Measurements from ENCODE around the gene ACTR2.
A peak's percentile ranks its signal among the peaks of the same experiment; 100 is the strongest.
"Not testable (repeated sequence)": the region's sequence is repeated elsewhere in the genome, so short reads cannot be mapped to it uniquely, and the experiment has no call there.

The ACTR2 gene

DNA sequence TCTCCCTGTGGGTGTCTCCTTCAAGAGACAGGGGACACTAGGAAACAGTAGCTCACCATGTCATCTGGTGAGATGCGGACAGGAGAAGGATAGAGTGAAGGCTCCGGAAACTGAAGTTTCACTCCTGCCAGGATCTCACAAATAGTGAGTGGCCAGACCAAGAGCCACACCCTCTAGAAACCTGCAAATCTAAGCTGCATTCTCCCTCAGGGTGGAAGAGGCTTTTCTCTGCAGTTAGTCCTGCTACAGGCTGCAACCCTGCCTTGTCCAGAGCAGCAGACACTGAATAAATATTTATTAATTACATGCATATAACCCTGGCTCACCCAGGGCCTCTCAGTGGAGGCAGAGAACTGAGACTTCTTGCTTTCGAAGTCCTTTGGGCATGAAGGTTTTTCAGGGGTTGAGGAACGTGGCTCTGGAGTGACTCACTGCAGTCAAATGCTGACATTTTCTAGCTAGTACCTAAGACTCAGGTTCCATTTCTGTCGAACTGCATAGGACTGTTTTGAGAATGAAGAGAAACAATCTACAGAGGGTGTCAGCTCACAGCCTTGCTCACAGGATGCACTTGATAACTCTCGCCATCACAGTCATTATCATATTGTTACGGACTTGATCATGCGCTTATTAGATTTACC, 87.3 kb downstream of the ACTR2 start:
- H3K4me1 ChIP-seq (ENCODE audit: control insufficient read depth in 1 of 2, insufficient read depth in 2 of 2, low read length in 2 of 2), result peaks cover 0 to 7% of the 10 kb centered on the region in 2 donors
- no peak overlapping the region for H3K27ac ChIP-seq (ENCODE audit: low read length)
- no peak overlapping the region for H3K4me3 ChIP-seq (ENCODE audit: low read depth in 1 of 2, low read length in 2 of 2)
- H3K27me3 ChIP-seq (ENCODE audit: low read depth, low read length), result no peaks in the 10 kb centered on the region
- peaks cover 12 to 46% of the 10 kb centered on the region in 2 donors for H3K36me3 ChIP-seq (ENCODE audit: control insufficient read depth in 1 of 2, insufficient read depth in 2 of 2, low read length in 2 of 2)
- H3K9me3 ChIP-seq (ENCODE audit: control insufficient read depth in 1 of 2, low read length in 2 of 2), result no peaks in the 10 kb centered on the region

DNA sequence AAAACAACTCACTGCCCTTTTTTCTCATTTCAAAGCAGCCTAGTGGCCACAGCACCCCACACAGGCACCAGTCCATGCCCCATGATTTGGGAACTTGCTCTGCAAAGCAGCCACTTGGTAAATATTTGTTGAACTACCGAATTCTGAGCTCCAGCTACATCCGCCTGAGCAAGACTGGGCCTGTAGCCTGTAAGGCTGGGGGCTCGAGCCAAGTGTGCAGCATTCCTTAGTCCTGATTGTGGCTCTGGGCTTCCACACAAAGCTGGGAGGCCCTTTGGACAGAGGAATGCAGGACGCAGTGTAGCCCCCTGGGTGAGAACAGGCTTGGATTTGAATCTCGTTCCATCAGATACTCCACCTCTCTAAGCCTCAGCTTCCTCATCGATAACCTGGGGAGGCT, 88.4 kb downstream of the ACTR2 start:
- Histone ChIP-seq H3K4me3 (ENCODE audit: low read depth in 1 of 2, low read length in 2 of 2) (no peak overlapping the region), H3K4me1 (ENCODE audit: control insufficient read depth in 1 of 2, insufficient read depth in 2 of 2, low read length in 2 of 2) (peaks cover 0 to 7% of the 10 kb centered on the region in 2 donors), H3K9me3 (ENCODE audit: control insufficient read depth in 1 of 2, low read length in 2 of 2) (no peaks in the 10 kb centered on the region), H3K36me3 (ENCODE audit: control insufficient read depth in 1 of 2, insufficient read depth in 2 of 2, low read length in 2 of 2) (peaks cover 12 to 50% of the 10 kb centered on the region in 2 donors), H3K27ac (ENCODE audit: low read length) (no peak overlapping the region), H3K27me3 (ENCODE audit: low read depth, low read length) (no peaks in the 10 kb centered on the region)

DNA sequence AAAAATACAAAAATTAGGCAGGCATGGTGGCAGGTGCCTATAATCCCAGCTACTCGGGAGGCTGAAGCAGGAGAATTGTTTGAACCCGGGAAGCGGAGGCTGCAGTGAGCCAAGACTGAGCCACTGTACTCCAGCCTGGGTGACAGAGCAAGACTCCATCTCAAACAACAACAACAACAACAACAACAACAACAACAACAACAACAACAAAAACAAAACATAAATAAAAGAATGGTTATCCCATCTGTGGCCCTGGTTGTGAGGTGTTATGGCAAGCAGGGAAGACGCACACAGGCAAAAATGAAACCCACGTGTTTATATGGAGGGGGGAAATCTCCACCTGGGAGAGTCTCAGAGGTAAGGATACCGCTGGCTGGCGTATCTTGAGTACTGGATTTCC, 89.7 kb downstream of the ACTR2 start:
- not testable (repeated sequence) for H3K4me3 ChIP-seq (ENCODE audit: low read depth in 1 of 2, low read length in 2 of 2); H3K9me3 ChIP-seq (ENCODE audit: control insufficient read depth in 1 of 2, low read length in 2 of 2); H3K4me1 ChIP-seq (ENCODE audit: control insufficient read depth in 1 of 2, insufficient read depth in 2 of 2, low read length in 2 of 2); H3K27ac ChIP-seq (ENCODE audit: low read length); H3K27me3 ChIP-seq (ENCODE audit: low read depth, low read length)
- peaks cover 12 to 46% of the 10 kb centered on the region in 2 donors for H3K36me3 ChIP-seq (ENCODE audit: control insufficient read depth in 1 of 2, insufficient read depth in 2 of 2, low read length in 2 of 2)

DNA sequence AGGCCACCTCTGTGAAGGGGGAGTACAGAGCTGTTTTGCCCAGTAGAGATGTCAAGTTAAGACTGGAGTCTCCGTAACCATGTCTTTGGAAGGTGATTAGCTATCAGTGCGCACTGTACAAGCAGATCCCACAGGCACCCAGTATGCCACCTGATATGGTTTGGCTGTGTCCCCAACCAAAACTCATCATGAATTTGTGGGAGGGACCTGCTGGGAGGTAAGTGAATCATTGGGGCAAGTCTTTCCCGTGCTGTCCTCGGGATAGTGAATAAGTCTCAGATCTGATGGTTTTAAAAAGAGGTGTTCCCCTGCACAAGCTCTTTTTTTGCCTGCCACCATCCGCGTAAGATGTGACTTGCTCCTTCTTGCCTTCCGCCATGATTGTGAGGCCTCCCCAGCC, 90.2 kb downstream of the ACTR2 start:
- Histone ChIP-seq H3K4me3 (ENCODE audit: low read depth in 1 of 2, low read length in 2 of 2) (no peak overlapping the region), H3K9me3 (ENCODE audit: control insufficient read depth in 1 of 2, low read length in 2 of 2) (no peaks in the 10 kb centered on the region), H3K4me1 (ENCODE audit: control insufficient read depth in 1 of 2, insufficient read depth in 2 of 2, low read length in 2 of 2) (peaks cover 0 to 7% of the 10 kb centered on the region in 2 donors), H3K36me3 (ENCODE audit: control insufficient read depth in 1 of 2, insufficient read depth in 2 of 2, low read length in 2 of 2) (peaks cover 12 to 41% of the 10 kb centered on the region in 2 donors), H3K27me3 (ENCODE audit: low read depth, low read length) (no peaks in the 10 kb centered on the region), H3K27ac (ENCODE audit: low read length) (no peak overlapping the region)

DNA sequence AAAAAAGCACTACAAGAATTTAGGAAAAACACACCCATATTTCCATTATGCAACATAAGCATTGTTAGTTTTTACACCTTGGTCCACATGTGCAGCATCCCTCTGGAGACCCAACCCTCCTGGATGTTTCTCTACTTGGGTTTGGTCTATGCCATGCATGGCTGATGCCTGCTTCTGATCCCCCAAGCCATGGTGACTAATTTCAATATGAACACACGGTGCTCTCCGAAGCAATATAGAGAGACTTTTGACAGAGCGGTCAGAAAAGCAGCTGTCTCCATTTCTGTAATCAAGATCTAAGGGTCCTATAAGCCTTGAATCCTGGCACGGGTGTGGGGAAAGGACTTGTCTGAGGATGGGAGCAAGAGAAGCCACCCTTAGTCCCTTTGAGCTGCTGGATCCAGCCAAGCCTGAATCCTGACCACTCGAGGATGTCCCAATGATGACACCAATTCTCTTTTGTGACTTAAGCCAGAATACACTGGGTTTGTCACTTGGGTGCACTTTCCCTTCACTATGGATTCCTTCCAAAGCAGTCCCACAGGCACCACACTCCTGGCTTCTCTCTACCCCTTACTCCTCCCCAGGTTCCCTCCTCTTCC, 91.5 kb downstream of the ACTR2 start:
- Histone ChIP-seq H3K27ac (ENCODE audit: low read length) (peak overlapping the region; percentile 29), H3K4me1 (ENCODE audit: control insufficient read depth in 1 of 2, insufficient read depth in 2 of 2, low read length in 2 of 2) (peaks cover 0 to 7% of the 10 kb centered on the region in 2 donors), H3K9me3 (ENCODE audit: control insufficient read depth in 1 of 2, low read length in 2 of 2) (no peaks in the 10 kb centered on the region), H3K27me3 (ENCODE audit: low read depth, low read length) (no peaks in the 10 kb centered on the region), H3K4me3 (ENCODE audit: low read depth in 1 of 2, low read length in 2 of 2) (no peak overlapping the region), H3K36me3 (ENCODE audit: control insufficient read depth in 1 of 2, insufficient read depth in 2 of 2, low read length in 2 of 2) (peaks cover 9 to 27% of the 10 kb centered on the region in 2 donors)

DNA sequence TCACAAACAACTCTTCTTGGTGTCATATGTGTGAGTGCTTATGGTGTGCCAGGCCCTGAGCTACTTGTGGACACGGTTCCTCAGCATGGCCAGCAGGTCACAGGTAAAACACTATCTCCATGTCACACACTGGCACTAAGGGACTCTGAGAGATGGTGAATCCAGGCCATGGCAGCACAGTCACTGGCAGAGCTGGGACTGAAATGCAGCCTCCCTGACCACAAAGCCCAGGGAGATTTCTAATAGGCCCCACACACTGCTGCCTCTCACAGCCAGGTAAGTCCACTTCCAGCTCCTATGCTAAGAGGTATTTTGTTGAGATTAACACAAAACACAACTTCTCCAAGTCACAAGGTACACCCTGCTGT, 92.0 kb downstream of the ACTR2 start:
- no peaks in the 10 kb centered on the region for H3K27me3 ChIP-seq (ENCODE audit: low read depth, low read length)
- no peak overlapping the region for H3K4me3 ChIP-seq (ENCODE audit: low read depth in 1 of 2, low read length in 2 of 2)
- peak overlapping the region; percentile 29 for H3K27ac ChIP-seq (ENCODE audit: low read length)
- peaks cover 0 to 7% of the 10 kb centered on the region in 2 donors for H3K4me1 ChIP-seq (ENCODE audit: control insufficient read depth in 1 of 2, insufficient read depth in 2 of 2, low read length in 2 of 2)
- H3K9me3 ChIP-seq (ENCODE audit: control insufficient read depth in 1 of 2, low read length in 2 of 2), result no peaks in the 10 kb centered on the region
- H3K36me3 ChIP-seq (ENCODE audit: control insufficient read depth in 1 of 2, insufficient read depth in 2 of 2, low read length in 2 of 2), result peaks cover 9 to 23% of the 10 kb centered on the region in 2 donors

DNA sequence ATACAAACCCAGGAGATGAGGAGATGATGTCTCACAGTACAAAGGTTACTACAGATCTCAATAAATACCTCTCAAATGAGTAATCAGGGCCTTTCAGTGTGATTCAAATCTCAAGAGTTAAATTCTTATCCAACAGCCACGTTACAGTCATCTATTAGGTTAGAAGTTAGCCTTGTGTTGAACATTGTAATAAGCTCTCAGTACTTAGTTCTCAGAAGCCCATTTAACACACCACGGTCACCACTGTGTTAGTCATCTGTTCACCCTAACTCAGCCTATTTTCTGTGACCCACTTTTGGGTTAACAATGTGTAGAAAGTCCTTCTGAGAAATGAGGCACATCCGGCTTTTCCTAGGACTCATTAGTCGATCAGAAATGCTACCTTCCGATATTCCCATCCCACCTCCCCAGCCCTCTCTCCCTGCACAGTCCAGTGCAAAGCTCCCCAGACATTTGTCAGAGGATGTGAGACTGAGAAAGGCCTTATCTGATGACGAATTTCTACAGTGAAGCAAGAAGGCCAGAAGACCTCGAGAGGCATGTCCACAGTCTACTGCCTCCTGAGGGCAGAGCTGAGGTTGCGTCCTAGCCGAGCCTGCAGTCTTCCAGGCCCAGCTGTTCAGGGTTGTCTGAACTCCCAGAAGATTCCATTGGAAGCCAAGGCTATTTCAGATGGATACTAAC, 92.6 kb downstream of the ACTR2 start:
- H3K36me3 ChIP-seq (ENCODE audit: control insufficient read depth in 1 of 2, insufficient read depth in 2 of 2, low read length in 2 of 2), result peaks cover 11 to 17% of the 10 kb centered on the region in 2 donors
- H3K27me3 ChIP-seq (ENCODE audit: low read depth, low read length), result no peaks in the 10 kb centered on the region
- peak overlapping the region; percentile 32 for H3K27ac ChIP-seq (ENCODE audit: low read length)
- peaks cover 0 to 7% of the 10 kb centered on the region in 2 donors for H3K4me1 ChIP-seq (ENCODE audit: control insufficient read depth in 1 of 2, insufficient read depth in 2 of 2, low read length in 2 of 2)
- no peak overlapping the region for H3K4me3 ChIP-seq (ENCODE audit: low read depth in 1 of 2, low read length in 2 of 2)
- H3K9me3 ChIP-seq (ENCODE audit: control insufficient read depth in 1 of 2, low read length in 2 of 2), result no peaks in the 10 kb centered on the region

Measured in muscle layer of duodenum (tissue), 2 donors.